HG03196 (cell line): ENCODE data around the gene LSM7.

Experiments used
- ATAC-seq: cut with Tn5 transposase; IDR thresholded peaks from one replicate; pipeline ENCODE4 v1.9.1; 2021; ENCODE audit not compliant: unreplicated experiment

Gene LSM7

GRCh38 chr19:2338751-2339643, 10.6 kb upstream of the LSM7 start:
- ATAC-seq = no peak

- ATAC-seq = no peak
Observed at GRCh38 chr19:2338055-2338615, 9.7 kb upstream of the LSM7 start.

GRCh38 chr19:2337329-2337707, 8.9 kb upstream of the LSM7 start:
- no peak for ATAC-seq

GRCh38 chr19:2336528-2337328, 8.3 kb upstream of the LSM7 start:
- ATAC-seq = no peak

GRCh38 chr19:2335848-2336247, 7.5 kb upstream of the LSM7 start:
- no peak for ATAC-seq

GRCh38 chr19:2334986-2335846, 6.8 kb upstream of the LSM7 start:
- ATAC-seq = no peak

- no peak for ATAC-seq
Observed at GRCh38 chr19:2334426-2334825, 6.0 kb upstream of the LSM7 start.

- no peak for ATAC-seq
Observed at GRCh38 chr19:2333807-2334211, 5.4 kb upstream of the LSM7 start.

- ATAC-seq = no peak
Observed at GRCh38 chr19:2333027-2333806, 4.8 kb upstream of the LSM7 start.

- ATAC-seq = no peak
Observed at GRCh38 chr19:2332341-2333026, 4.1 kb upstream of the LSM7 start.

GRCh38 chr19:2331601-2332246, 3.3 kb upstream of the LSM7 start:
- ATAC-seq = no peak

- ATAC-seq = no peak
Observed at GRCh38 chr19:2330632-2331284, 2.4 kb upstream of the LSM7 start.

GRCh38 chr19:2330255-2330631, 1.9 kb upstream of the LSM7 start:
- no peak for ATAC-seq

GRCh38 chr19:2329501-2329916, 1.1 kb upstream of the LSM7 start:
- ATAC-seq = no peak

- ATAC-seq = no peak
Observed at GRCh38 chr19:2329149-2329478, 728 bp upstream of the LSM7 start.

GRCh38 chr19:2327773-2328400, 499 bp downstream of the LSM7 start:
- no peak for ATAC-seq

- ATAC-seq = no peak
Observed at GRCh38 chr19:2326699-2327360, 1.6 kb downstream of the LSM7 start.
